NK-92 (cell line): Measurements from ENCODE around the gene CFAP20DC.
"Not testable (repeated sequence)": the region's sequence is repeated elsewhere in the genome, so short reads cannot be mapped to it uniquely, and the experiment has no call there.

Experiments used
- DNase-seq: peaks from one replicate; lab custom pipeline; 2025; ENCODE audit not compliant: unreplicated experiment; lab: John Stamatoyannopoulos, UW

CFAP20DC gene

DNA sequence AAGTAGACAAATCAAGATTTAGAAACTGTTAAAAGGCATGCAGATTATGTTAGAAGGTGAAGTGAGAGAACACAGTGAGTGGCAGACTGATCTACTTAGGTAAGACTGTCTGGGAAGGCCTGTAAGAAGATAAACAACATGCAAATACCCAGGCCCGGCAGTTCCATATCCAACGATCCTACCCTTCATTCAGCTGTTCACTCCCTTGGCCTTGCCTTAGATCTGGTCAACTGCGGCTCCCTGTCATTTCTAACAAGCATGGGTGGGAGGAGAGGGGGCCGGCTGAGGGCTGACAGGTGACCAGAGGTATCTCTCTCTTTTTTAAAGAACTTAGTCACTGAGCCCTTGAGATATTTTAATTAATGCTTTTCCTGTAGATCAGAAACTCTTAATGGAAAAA, 298.6 kb downstream of the CFAP20DC start:
- no peak for DNase-seq

DNA sequence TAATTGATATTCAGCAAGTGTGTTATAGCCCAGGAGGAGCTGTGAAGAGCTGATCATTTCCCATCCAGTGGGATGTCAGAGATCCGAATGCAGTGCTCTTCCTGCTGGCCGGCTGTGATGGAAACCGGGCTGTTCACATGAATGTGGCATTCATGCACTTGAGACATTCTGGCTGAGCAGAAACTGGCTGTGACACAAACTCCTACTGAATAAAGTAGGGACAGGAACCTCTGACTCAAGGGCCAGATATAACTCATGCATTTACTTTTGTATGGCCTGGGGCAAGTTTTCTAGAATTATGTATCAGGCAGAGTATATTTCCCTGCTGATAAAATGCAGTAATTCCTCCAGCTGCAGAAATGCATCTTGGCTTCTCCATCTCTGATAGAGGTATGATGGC, 299.9 kb downstream of the CFAP20DC start:
- DNase-seq, result no peak

DNA sequence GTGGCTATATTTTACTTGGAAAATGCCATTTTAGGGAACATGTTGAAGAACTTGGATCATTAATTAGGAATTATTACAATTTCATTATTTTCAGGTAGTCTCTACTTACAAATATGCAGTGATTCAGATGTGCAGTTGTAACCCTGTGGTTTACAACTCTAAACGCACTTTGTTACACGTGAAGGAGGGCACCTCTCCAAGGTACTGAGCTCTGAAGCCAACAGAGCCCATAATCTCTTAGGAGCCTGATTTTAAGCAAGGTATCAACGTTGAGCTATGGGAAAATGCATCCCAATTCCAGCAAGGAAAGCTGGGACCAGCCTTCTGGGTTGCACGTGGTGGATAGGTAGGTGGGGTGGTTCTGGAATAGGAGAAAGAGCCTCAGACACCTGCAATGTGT, 301.8 kb downstream of the CFAP20DC start:
- DNase-seq, result no peak

DNA sequence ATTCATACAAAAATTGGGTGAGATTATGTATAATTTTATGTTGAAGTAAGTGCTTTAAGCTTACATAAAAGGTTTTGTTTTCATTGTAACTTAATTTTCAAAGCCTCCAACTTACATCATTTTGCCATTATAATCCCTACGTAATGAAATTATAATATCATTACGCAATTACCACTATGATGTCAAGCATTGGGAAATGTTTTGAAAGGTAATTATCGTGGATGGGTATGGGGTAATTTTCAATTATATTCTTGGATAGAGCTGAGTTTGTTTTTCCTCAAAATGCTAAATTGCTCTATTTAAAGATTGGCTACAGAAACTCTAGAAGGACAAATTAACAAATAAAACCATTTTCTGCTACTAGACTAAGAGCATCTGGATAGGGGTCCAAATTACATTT, 303.1 kb downstream of the CFAP20DC start:
- no peak for DNase-seq

DNA sequence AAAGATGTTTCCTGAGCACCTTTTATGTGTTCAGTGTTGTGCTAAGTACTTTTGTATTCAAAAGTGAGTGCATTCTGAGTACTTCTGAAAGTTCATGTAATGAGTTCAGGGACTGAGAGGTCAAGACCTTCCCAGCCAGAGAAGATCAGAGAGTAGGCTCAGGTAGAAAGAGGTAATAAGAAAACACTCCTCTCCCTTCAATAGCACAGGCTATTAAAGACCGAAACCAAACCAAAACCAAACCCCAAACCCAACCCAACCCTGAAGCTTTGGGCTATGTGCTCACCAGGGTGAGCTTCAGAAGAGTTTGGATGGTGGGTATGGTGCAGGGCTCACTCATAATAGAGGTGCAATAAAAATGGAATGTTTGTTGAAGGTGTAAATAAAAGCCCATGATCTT, 306.5 kb downstream of the CFAP20DC start:
- DNase-seq, result no peak

DNA sequence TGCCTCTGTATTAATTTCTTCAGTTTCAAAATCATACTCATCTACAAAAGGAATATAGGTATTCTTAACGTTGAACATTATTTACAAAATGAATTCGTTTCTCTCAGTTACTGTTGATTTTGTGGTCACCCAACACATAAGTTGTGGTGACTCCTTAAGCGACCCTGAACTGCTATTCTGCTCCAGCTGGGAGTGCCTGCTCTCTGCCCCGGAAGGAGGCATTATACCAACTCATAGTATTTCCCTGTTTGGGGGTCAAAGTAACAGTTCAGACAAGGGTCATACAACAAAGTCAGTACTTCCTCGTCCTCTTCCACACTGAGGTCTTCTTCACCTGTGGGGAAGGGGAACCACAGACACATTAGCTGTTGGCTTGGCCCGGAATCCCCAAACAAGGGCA, 307.6 kb downstream of the CFAP20DC start:
- no peak for DNase-seq

DNA sequence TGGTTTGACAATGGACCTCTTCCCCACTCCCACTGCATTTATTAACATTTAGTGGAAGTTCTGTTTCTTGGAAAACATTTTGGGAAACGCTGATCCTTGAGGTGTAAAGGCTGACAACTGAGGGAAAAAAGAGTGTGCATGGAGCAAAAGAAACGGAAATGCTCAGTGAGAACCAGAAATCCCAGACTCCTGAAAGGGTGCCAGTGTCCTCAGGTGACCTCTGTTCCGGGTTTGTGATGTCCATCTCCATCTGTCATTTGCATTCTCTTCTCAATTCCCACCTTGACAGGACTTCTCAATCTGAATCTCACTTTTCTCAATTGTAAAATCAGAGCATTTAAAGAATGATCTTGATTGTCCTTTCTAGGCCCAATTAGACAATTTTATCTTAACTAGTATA, 312.2 kb downstream of the CFAP20DC start:
- no peak for DNase-seq

DNA sequence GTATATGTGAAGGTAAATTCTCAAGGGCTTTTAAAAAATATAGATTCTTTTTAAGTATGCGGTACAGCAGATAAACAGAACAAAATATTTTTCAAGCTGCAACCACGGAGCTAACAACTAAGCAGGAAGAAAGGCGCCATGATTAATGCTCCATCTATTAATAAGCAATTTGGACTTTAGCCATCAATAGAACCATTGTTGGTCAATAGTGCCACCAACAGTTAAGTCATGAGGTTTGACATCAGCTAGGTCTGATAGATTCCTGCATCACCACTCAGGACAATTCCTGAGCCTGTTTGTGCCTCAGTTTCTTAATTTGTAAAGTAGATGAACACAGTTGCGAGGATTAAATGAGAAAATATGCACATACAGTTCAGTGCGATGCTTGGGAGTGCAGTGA, 318.2 kb downstream of the CFAP20DC start:
- DNase-seq, result no peak

DNA sequence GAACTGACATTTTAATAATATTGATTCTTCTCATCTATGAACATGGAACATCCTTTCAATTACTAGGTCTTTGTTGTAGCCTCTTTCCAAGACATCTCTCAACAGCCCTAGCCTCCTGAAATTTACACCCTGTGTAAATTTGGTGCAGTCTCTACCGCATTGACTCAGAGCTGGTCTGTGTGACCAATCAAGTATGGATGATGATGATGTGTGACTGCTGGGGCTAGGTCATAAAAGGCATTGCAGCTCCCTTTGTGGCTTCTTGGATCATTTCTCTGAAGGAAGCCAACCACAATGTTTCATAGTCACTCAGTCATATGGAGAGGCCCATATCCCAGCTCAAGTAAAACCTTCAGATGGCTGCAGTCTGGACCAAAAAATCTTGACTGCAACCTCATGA, 321.1 kb downstream of the CFAP20DC start:
- DNase-seq, result no peak

DNA sequence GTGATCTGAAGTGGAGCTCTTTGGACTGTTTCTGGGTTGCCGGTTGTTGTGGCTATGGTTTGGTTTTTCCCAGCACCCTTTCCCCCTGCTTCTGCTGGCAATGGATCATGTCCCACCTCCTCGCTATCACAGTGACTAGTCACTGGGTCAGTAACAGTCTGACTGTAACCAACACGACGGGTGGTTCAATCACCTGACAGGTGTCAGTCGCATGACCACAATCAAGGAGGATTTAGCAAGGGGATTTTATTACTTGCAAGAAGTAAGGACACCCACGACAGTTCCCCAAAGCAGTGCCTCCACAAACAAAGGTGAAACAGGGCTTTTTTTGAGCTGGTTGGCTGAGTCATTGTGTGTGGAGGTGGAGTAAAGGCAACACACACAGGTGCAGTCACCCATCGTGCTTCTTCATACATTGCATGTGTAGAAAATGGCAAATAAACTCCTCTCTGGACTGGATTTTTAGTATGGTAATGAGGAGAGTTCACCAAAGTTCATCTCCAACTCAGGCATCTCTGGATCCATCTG, 324.4 kb downstream of the CFAP20DC start:
- DNase-seq, result no peak

DNA sequence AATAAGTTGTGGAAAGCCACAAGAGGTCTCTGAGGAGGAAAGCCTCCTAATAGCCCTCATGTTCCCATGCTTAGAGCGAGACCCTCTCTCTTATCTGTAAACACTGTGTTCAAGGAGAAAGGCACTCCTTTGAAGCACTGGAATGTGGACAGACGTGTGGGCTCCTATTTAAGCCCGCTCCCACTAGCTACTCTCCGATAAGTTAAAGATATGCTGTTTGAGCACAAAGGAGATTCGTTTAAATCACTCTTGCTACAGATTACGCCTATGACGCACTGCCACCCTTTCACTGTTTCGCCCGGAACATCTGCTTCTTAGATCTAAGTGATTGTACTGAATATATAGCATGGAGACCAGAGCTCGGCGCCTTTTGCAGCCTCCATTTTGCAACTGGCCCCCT, 325.5 kb downstream of the CFAP20DC start:
- DNase-seq, result no peak

DNA sequence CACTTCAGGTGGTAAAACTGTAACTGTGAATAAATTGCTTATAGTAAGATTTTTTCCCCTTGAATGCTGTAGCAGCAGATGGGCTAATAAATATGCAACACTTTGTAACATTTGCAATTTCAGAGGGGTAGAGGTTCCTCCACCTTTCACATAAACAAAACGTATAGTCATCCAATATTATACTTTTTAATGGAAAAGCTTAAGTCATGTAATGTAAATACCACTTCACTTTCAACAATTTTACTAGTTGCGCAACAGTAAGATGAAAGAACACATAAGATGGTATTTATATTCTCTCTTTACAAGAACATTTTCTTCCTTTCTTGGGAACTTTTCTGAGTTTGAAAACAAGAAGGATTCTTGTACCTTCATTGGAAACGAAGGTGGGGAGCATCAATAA, 326.7 kb downstream of the CFAP20DC start:
- DNase-seq, result no peak

DNA sequence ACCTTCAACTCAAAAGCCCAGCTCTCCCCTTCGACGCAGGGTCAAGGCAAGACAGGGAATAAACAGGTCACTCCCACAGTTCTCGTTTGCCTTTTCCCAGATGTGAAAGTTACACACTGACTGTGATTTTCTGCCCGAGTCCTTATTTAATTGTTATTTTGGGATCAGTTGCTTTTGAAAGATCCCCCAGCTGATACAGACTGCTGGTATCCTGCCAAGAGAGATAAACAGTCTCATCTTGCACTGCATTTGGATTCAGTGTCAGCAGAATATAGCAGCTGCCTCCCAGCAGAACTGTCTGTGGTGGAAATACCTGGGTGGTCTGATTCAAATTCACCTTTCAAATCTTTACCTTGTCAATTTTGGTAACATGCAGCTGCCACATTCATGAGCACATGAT, 327.3 kb downstream of the CFAP20DC start:
- no peak for DNase-seq

DNA sequence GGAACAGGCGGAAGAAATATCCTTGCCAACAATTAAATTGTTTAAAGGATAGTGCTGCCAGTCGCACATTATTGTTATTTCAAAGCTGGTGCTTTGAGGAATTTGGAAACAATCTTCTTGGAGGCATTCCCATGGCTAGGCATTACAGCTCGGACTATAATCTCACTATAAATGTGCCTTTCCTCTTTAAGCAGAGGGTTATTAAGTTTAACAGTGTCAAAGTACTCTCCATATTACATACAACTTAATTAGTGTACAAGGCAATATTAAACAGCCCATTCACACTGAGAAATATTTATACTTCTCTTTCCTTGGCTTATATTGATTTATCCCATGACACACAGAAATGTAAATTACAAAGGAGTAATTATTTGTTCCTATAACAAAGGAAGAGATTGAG, 329.3 kb downstream of the CFAP20DC start:
- DNase-seq, result no peak

DNA sequence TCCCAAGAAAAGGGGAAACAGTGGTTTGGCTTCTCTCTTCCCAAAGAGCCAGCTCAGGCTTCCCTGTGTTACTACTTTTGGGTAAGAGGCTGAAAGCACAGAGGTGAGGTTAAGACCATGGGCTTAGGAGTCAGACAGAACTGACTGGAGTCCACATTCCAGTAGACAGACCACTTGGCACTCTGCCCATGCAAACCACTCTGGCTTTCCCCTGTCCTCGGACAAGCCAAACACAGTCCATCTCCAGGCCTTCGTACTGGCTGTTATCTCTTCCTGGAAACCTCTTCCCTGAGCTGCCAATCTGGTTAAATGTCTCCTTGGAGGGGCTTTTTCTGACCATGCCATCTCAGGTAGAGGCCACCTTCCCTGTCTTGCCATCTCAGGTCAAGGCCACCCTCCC, 330.1 kb downstream of the CFAP20DC start:
- DNase-seq, result no peak

DNA sequence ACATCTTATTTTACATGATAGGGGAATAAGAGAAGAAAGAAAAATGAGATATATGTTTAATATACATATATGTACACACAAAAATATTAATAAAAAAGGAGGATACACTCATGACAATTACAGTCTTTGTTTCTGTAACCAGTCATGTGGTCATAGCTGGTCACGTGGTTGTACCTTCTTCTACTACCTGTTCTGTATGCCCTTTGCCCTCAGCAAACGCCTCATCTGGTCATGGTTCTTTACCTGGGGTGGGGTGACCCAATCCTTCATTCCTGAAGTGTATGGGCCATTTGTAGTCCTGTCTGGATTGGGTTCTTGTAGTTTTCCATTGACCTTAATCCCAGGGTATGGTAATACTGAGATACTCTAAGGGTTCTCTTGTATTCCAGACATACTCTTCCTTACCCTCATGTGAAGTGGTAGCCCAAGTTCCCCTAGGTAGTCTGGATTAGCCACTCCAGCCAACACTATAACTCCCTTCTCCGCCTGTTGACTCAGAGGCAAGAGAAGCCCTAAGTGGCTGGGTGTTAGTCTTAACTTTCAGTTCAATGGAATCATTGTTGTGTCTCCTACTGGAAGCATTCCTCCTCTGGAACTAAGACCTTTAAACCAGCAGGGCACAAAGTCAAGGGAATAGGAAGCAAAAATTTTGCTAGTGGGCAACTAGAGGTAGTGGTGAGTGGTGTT, 336.0 kb downstream of the CFAP20DC start:
- DNase-seq, result no peak

DNA sequence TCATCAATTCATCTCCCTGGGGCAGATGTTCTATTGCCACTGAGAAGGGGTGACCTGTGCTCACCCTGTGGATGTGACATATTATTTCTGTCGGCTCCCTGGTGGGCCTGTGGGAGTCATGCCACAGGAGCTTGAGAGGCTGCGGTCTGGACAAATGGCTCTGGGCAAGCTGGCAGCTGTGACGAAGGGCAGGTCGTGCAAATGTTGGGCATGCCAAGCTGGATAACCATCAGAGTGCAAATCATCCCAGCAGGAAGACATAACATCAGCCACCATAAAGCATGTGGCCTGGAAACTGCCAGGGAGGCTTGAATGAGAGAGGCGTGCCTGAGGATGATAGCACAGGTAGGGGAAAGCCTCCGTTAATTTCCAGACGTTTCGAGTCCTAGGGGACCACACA, 338.0 kb downstream of the CFAP20DC start:
- no peak for DNase-seq

DNA sequence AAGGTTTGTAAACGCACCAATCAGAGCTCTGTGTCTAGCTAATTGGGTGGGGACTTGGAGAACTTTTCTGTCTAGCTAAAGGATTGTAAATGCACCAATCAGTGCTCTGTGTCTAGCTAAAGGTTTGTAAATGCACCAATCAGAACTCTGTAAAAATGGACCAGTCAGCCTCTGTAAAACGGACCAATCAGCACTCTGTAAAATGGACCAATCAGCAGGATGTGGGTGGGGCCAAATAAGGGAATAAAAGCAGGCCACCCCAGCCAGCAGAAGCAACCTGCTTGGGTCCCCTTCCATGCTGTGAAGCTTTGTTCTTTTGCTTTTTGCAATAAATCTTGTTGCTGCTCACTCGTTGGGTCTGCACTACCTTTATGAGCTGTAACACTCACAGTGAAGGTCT, 340.8 kb downstream of the CFAP20DC start:
- not testable (repeated sequence) for DNase-seq

DNA sequence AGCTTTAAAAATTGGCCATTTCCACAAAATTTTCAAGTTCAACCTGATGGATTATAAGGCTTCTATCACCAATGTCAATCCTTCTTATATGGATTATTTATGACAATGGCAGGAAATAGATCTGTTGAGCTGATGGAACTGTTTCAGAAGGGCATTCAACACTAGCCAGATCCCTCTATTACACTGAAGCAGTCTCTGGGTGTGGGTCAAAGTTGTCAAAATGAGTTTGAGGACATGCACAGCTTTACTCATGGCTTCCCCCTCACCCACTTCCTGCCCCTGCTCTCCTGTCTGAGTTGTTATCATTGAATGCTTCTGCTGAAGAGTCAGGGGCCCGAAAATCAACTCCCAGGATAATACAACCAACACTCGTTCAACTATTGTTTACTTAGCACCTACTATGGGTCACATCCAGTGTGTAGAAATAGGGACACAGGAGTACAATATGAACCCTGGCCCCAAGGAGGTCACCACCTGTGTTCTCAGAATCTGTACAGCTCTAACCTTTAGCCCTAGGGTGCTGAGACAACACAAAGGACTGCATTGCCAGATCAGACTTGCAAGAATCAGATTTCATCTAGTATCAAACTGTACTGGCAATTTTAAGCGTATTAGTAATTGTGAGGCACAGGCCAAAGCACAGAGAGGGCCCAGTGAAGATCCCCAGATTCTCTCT, 341.6 kb downstream of the CFAP20DC start:
- DNase-seq, result no peak

DNA sequence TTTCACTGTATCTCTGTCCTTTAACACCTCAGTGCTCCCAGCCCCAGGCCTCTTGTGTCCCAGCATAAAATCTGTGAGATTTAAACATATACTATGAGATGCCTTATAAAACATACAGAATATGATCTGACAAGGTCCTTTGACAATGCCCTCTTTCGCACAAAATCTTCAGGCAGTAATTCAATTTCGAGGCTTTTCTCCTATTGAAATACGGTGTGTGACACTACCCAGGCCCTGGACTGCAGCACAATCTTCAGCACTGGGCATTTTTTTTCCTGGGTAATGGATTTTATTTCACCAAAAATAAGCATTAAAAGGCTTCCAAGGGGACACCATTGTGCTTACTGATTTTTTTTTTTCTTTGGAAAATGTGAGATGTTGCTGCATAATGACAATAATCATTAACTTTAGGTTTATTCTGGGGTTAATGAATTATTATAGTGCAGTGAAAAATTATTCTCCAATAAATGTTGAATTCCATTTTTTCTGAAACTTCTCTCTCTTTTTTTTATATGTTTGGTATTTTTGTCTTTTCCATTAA, 342.4 kb downstream of the CFAP20DC start:
- DNase-seq, result no peak

DNA sequence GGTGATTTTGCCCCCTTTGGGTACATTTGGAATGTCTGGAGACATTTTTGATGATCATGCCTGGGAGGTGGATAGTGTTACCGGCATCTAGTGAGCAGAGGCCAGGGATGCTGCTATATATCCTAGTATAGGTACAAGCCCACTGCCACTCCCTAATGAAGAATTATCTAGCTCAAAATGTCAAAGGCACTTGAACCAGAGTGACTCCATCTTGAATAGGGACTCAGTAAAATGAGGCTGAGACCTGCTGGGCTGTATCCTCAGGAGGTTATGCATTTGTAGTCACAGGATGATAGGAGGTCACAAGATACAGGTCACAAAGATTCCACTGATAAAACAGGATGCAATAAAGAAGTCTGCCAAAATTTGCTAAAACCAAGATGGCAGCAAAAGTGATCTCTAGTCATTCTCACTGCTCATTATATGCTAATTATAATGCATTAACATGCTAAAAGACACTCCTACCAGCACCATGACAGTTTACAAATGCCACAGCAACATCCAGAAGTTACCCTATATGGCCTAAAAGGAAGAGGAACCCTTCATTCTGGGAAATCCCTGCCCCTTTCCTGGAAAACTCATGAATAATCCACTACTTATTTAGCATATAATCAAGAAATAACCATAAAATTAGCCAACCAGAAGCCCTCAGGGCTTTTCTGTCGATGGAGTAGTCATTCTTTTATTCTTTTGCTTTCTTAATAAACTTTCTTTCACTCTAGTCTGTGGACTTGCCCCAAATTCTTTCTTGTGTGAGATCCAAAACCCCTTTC, 343.2 kb downstream of the CFAP20DC start:
- DNase-seq, result no peak

DNA sequence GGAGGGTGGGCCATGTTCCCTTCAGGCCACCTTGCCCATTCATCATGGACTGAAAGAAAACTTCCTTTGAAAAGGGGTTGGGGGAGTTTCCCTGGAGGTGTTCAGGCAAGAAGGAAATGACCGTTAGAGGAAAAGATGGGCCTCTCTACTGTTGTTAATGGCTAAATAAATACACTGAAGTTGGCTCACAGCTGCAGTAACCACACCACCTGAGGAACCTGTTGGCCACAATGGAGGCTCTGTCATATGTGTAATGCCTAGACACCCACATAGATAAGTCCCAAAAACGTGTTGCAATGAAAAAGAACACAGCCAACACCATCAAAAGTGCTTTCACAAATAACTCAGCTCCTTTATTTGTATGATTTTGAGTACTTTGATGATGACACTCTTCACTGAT, 345.1 kb downstream of the CFAP20DC start:
- DNase-seq, result no peak
